ENCODE measurements around the gene THRA. TPM values are rescaled to one million over a fixed set of nuclear protein-coding genes. Genes with fewer than 3 reads are reported as not detected.

Gene THRA
- total RNA-seq, 1 experiment from 2014 or later = 11.7 TPM

- no peaks in the 10 kb centered on the region for H3K36me3 ChIP-seq (ENCODE audit: control insufficient read depth, insufficient read depth, low read length)
- in situ Hi-C loops (cut with HindIII; ENCODE audit: low pct_unique_long_range_greater_than_20kb, low sequenced_read_pairs) = no loop called here
- peak overlapping the region; percentile 22 to 52 for H3K4me3 ChIP-seq (ENCODE audit: low read depth in 2 of 2, low read length in 2 of 2)
- peak overlapping the region; percentile 78 for H3K27ac ChIP-seq (ENCODE audit: low read length)
- CTCF ChIA-PET = no interaction called here
- BruUV-seq (replicated peaks) = no TSS peak
- no peaks in the 10 kb centered on the region for H3K9me3 ChIP-seq (ENCODE audit: control insufficient read depth, insufficient read depth, low read depth, low read length)
- ATAC-seq (peak; percentile 37; the same call in 1 of the 2 replicates), DNase-seq (ENCODE audit: low read depth, low spot score) (no peak)
- H3K27me3 ChIP-seq (ENCODE audit: control insufficient read depth, insufficient read depth, low read length) = no peaks in the 10 kb centered on the region
- POLR2A ChIA-PET = interaction anchor here (0.6 to 0.7 kb wide), 2 partner anchors 17 to 25 kb away, joined by 3 to 26 read pairs; no protein-coding TSS in a partner anchor
- intact Hi-C loops (cut with micrococcal nuclease; ENCODE audit: unreplicated experiment) = no loop called here
- no peak for TF ChIP-seq SIN3A (IDR thresholded peaks at IDR 0.05; ENCODE audit: borderline replicate concordance, insufficient read depth, low read depth, low read length)
- no peak for TF ChIP-seq TCF7L2 (IDR thresholded peaks at IDR 0.05; ENCODE audit: low read depth, low read length)
- TF ChIP-seq REST (IDR thresholded peaks at IDR 0.05; ENCODE audit: insufficient read depth in 1 of 2, low read depth in 2 of 2, low read length in 1 of 2) = no peak
- no peak for TF ChIP-seq CTCF (IDR thresholded peaks at IDR 0.05)
- TF ChIP-seq POLR2AphosphoS5 (IDR thresholded peaks at IDR 0.05; ENCODE audit: low read depth, low read length) = no peak
- H3K4me1 ChIP-seq (ENCODE audit: control insufficient read depth, insufficient read depth, low read length) = peaks cover 71% of the 10 kb centered on the region
These were observed 6.4 kb downstream of the THRA start for GRCh38 chr17:40068917-40069750.

- ChIA-PET POLR2A (interaction anchor here (0.7 kb wide), 1 partner anchor 16 kb away, joined by 26 read pairs; no protein-coding TSS in a partner anchor), CTCF (interaction anchor here (0.7 to 1.3 kb wide), 2 partner anchors 40 to 43 kb away, joined by 3 to 4 read pairs; no protein-coding TSS in a partner anchor)
- BruUV-seq (replicated peaks) = no TSS peak
- no peaks in the 10 kb centered on the region for H3K36me3 ChIP-seq (ENCODE audit: control insufficient read depth, insufficient read depth, low read length)
- peak; percentile 79; the same call in 1 of the 2 replicates for TF ChIP-seq TCF7L2 (IDR thresholded peaks at IDR 0.05; ENCODE audit: low read depth, low read length)
- peak; percentile 66; the same call in 1 of the 2 replicates for TF ChIP-seq CTCF (IDR thresholded peaks at IDR 0.05)
- TF ChIP-seq POLR2AphosphoS5 (IDR thresholded peaks at IDR 0.05; ENCODE audit: low read depth, low read length) = no peak
- no peak for TF ChIP-seq SIN3A (IDR thresholded peaks at IDR 0.05; ENCODE audit: borderline replicate concordance, insufficient read depth, low read depth, low read length)
- ATAC-seq = peak; percentile 42
- H3K27me3 ChIP-seq (ENCODE audit: control insufficient read depth, insufficient read depth, low read length) = no peaks in the 10 kb centered on the region
- H3K4me1 ChIP-seq (ENCODE audit: control insufficient read depth, insufficient read depth, low read length) = peaks cover 69% of the 10 kb centered on the region
- in situ Hi-C loops (cut with HindIII; ENCODE audit: low pct_unique_long_range_greater_than_20kb, low sequenced_read_pairs) (no loop called here), intact Hi-C loops (cut with micrococcal nuclease; ENCODE audit: unreplicated experiment) (no loop called here)
- DNase-seq (ENCODE audit: low read depth, low spot score) = no peak
- H3K27ac ChIP-seq (ENCODE audit: low read length) = peak overlapping the region; percentile 85
- H3K9me3 ChIP-seq (ENCODE audit: control insufficient read depth, insufficient read depth, low read depth, low read length) = no peaks in the 10 kb centered on the region
- peak overlapping the region in 1 of 2 experiments; percentile 52; a peak in 1 of 4 replicates for H3K4me3 ChIP-seq (ENCODE audit: low read depth in 2 of 2, low read length in 2 of 2)
These were observed 7.3 kb downstream of the THRA start for GRCh38 chr17:40069751-40070708.

Data from Panc1 (cell line).